GM12892 (cell line): ENCODE data around the gene BPIFB4.

ENCODE experiments used
- POLR2A ChIP-seq: IDR thresholded peaks from 2 replicates; pipeline ENCODE4 v1.6.1; 2011; ENCODE audit warnings: low read depth, low read length, control low read depth
- POLR2AphosphoS5 ChIP-seq: IDR thresholded peaks from 2 replicates; pipeline ENCODE4 v1.6.1; 2011; ENCODE audit warnings: low read depth, low read length, control low read depth
- TAF1 ChIP-seq: IDR thresholded peaks from 2 replicates; pipeline ENCODE4 v1.6.1; 2011; ENCODE audit warnings: low read depth, mild to moderate bottlenecking, control low read depth, low read length, borderline replicate concordance

DNA sequence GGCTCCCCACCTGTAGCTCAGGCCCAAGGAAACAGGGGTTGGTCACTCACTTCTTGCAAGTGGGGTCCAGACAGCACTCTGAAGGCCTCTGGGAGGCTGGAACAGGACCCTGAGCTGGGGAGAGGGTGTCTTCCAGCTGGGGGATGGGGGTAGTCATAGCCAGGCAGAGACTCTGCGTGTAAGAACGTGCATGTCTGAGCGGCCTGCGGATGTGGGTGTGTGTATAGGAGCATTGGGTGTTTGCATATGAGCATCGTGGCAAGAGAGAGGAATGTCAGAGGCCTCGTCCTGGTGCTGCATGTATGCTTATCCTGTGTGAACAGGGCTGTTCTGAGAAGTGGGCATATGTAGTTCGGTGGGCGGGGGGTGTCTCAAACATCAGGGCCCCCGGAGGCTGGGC, 13.7 kb upstream of the BPIFB4 start:
- no peak for TF ChIP-seq TAF1
- no peak for TF ChIP-seq POLR2A
- TF ChIP-seq POLR2AphosphoS5 = no peak
